Activated CD4-positive, alpha-beta memory T cell treated with anti-CD3 and anti-CD28 coated beads, Interleukin-2, amount 10 ng/mL, durations not matched to agents 7 days and 5 days (primary cell): Measurements from ENCODE around the gene B3GNT7. TPM values are rescaled to one million over a fixed set of nuclear protein-coding genes. Genes with fewer than 3 reads are reported as not detected.
"Not testable (repeated sequence)": the region's sequence is repeated elsewhere in the genome, so short reads cannot be mapped to it uniquely, and the experiment has no call there.

Experiments used
- CTCF ChIA-PET: fragments of 350-600 bp; sonication (Branson Sonifier 250); formaldehyde crosslinking; loops from one replicate; lab custom pipeline; 2021; ENCODE audit warnings: antibody characterized with exemption, inconsistent platforms; lab: Charles Lee
- POLR2A ChIA-PET: fragments of 350-600 bp; sonication (Branson Sonifier 250); formaldehyde crosslinking; loops from one replicate; lab custom pipeline; 2021; ENCODE audit warnings: antibody characterized with exemption; lab: Charles Lee
- DNase-seq: peaks from one replicate; pipeline ENCODE4 v3.0.0-alpha.2; 2020
- H3K27ac Mint-ChIP-seq: one replicate; pipeline ENCODE4 v1.8.0; 2021; ENCODE audit warnings: mild to moderate bottlenecking, mixed read lengths
- H3K27me3 Mint-ChIP-seq: one replicate; pipeline ENCODE4 v1.8.0; 2021; ENCODE audit warnings: mixed read lengths
- H3K36me3 Mint-ChIP-seq: one replicate; pipeline ENCODE4 v1.8.0; 2021; ENCODE audit warnings: low read depth, mixed read lengths
- H3K4me1 Mint-ChIP-seq: one replicate; pipeline ENCODE4 v1.8.0; 2021; ENCODE audit warnings: mixed read lengths
- H3K4me3 Mint-ChIP-seq: one replicate; pipeline ENCODE4 v1.8.0; 2021; ENCODE audit warnings: mild to moderate bottlenecking, mixed read lengths
- H3K9me3 Mint-ChIP-seq: one replicate; pipeline ENCODE4 v1.8.0; 2021; ENCODE audit warnings: mixed read lengths
- total RNA-seq, 2 experiments: library from RNA; stranded (reverse); gene quantifications; one replicate each; pipeline ENCODE4 v1.2.3, GENCODE V29; 2021

The B3GNT7 gene
- total RNA-seq, 2 experiments from 2014 or later, result 0.15 TPM; not detected in 1

DNA sequence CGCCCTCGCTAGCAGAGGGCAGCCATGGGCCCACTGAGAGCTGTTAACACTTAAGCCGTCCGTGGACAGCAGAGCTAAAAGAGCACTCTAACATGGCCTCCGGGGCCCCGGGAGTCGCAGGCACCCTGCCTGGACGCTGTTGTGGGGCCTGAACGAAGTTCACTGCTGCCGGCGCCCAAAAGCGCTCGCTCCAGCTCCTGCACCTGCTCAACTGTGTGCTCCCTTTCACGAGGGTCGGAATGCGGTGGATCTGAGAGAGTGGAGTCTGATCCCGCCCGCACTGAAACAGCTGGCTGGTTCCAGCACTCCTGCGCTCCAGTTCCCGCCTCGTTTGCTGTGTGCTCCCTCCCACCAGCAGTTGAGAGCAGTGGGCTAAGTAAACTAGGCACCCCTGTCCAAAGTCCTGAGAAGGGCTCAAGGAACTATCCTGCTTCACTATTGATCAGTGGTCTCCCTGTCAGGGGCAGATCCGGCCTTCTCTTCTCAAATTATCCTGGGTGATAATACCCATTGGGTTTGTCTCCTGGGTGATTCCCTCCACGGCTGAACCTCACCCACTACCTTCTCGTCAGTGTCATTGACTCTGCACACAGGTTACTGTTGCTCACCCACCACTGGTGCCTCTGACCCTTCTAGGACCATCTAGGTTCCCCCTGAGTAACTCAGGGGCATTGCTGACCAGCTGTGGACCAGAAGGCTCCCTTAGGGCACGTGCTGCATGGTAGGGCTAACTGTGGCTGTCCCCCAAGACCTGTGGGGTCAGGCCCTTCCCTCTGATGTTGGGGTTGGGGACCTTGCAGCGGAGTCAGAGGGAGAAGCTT is 23.5 kb downstream of the B3GNT7 start:
- H3K4me1 Mint-ChIP-seq, result no peaks in the 10 kb centered on the region
- DNase-seq, result no peak
- no peak overlapping the region for H3K27ac Mint-ChIP-seq
- H3K4me3 Mint-ChIP-seq, result no peak overlapping the region
- H3K36me3 Mint-ChIP-seq, result no peaks in the 10 kb centered on the region
- POLR2A ChIA-PET, result no interaction called here
- CTCF ChIA-PET, result interaction anchor here (2.3 kb wide), 1 partner anchor 192 kb away, joined by 6 read pairs; no protein-coding TSS in a partner anchor
- peaks cover 24% of the 10 kb centered on the region for H3K27me3 Mint-ChIP-seq
- no peaks in the 10 kb centered on the region for H3K9me3 Mint-ChIP-seq

DNA sequence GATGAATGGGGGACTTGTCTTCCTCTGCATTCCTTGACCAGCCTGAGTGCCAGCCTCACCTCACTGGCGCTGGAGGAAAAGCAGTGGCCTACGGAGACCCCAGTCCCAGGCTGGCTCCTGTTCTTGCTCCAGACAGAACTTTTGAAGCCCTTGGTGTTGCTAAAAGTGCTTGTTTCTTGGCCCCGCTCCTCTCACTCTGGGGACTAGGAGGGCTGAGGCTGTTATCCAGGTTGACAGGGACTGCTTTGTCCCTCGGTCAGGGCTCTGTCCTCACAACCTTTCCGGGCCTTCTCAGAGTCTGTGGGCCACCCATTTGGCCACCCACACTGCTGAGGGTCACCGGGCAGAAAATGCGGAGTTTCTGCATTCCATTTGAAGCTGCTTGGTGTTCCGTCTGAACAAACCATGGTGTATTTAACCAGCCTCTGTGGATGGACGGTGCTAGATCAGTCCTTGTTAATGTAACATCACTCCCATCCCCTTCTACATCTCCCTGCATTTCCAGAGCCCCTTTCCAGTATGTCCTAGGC is 25.6 kb downstream of the B3GNT7 start:
- Mint-ChIP-seq H3K27ac (no peak overlapping the region), H3K4me1 (peaks cover 11% of the 10 kb centered on the region), H3K9me3 (no peaks in the 10 kb centered on the region), H3K36me3 (no peaks in the 10 kb centered on the region), H3K27me3 (peaks cover 11% of the 10 kb centered on the region), H3K4me3 (no peak overlapping the region)
- no peak for DNase-seq
- POLR2A ChIA-PET, result no interaction called here
- CTCF ChIA-PET, result no interaction called here

DNA sequence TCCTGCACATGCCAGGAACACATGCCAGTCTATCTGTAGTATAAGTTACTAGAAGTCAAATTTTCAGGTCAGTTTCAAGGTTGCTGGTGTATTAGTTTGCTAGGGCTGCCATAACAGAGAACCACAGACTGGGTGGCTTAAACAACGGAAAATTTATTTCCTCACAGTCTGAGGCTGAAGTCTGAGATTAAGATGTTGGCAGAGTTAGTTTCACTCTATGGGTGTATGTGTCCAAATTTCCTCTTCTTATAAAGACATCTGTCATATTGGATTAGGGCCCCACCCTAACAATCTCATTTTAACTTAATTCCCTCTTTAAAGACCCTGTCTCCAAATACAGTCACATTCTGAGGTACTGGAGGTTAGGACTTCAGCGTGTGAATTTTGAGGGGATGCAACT is 26.5 kb downstream of the B3GNT7 start:
- no peak for DNase-seq
- Mint-ChIP-seq H3K4me1 (peaks cover 20% of the 10 kb centered on the region), H3K36me3 (no peaks in the 10 kb centered on the region), H3K4me3 (no peak overlapping the region), H3K27ac (no peak overlapping the region), H3K9me3 (no peaks in the 10 kb centered on the region), H3K27me3 (peaks cover 9% of the 10 kb centered on the region)
- ChIA-PET POLR2A (no interaction called here), CTCF (no interaction called here)

DNA sequence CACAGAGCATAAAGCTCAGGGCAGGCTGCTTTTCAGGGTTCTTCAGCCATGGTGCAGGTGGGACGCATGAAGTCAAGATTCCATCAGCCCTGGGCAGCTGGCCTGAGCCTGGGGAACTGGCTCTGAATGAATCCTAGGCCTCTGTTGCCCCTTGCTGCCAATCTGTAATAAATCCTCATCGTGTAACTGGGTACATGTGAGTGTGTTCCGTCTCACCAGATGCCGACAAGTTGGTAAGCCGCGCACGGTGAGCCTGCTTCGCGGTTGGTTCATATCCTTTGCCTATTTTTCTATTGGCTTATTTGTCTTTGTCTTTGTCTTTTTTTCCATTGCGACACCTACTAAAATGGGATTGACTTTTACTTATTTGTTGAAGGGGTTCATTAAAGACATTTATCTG is 27.7 kb downstream of the B3GNT7 start:
- no peak for DNase-seq
- H3K36me3 Mint-ChIP-seq, result no peaks in the 10 kb centered on the region
- H3K27ac Mint-ChIP-seq, result no peak overlapping the region
- CTCF ChIA-PET, result interaction anchor here (1.6 kb wide), 1 partner anchor 196 kb away, joined by 3 read pairs; no protein-coding TSS in a partner anchor
- no peaks in the 10 kb centered on the region for H3K9me3 Mint-ChIP-seq
- no peak overlapping the region for H3K4me3 Mint-ChIP-seq
- H3K4me1 Mint-ChIP-seq, result peaks cover 21% of the 10 kb centered on the region
- POLR2A ChIA-PET, result no interaction called here
- H3K27me3 Mint-ChIP-seq, result peaks cover 9% of the 10 kb centered on the region

DNA sequence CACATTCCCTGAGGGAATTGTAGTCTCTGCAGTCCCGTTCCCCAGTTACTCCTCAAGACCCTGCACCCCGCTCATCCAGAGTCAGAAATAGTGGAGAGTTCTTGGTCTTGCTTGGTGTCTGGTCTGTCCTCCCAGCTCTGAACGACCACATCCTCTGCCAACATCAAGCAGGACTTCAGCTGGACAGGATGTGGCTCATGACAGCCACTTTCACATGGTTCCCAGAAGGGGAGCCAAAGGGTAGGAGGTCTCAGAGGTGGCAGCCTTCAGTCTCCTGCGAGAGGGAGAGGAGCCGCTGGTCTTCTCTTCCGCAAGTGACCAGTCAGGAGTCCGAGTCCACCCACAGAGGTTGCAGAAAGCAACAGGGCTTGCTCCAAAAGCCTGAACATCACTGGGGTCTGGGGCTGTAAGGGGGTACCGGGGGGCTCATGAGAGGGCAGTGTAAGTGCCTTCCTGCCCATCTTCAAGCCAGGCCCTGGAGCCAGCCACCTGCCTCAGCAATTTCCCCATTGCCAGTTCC is 29.8 kb downstream of the B3GNT7 start:
- POLR2A ChIA-PET, result interaction anchor here (0.7 to 1.5 kb wide), 5 partner anchors 10 to 368 kb away, joined by 3 to 16 read pairs (median 3); partner anchors contain the start of genes NCL and PSMD1
- Mint-ChIP-seq H3K4me3 (no peak overlapping the region), H3K4me1 (peaks cover 21% of the 10 kb centered on the region), H3K9me3 (peaks cover 3% of the 10 kb centered on the region), H3K36me3 (peaks cover 4% of the 10 kb centered on the region), H3K27ac (peak overlapping the region; percentile 84), H3K27me3 (no peaks in the 10 kb centered on the region)
- no peak for DNase-seq
- CTCF ChIA-PET, result interaction anchor here (0.6 kb wide), 1 partner anchor 14 kb away, joined by 3 read pairs; no protein-coding TSS in a partner anchor

DNA sequence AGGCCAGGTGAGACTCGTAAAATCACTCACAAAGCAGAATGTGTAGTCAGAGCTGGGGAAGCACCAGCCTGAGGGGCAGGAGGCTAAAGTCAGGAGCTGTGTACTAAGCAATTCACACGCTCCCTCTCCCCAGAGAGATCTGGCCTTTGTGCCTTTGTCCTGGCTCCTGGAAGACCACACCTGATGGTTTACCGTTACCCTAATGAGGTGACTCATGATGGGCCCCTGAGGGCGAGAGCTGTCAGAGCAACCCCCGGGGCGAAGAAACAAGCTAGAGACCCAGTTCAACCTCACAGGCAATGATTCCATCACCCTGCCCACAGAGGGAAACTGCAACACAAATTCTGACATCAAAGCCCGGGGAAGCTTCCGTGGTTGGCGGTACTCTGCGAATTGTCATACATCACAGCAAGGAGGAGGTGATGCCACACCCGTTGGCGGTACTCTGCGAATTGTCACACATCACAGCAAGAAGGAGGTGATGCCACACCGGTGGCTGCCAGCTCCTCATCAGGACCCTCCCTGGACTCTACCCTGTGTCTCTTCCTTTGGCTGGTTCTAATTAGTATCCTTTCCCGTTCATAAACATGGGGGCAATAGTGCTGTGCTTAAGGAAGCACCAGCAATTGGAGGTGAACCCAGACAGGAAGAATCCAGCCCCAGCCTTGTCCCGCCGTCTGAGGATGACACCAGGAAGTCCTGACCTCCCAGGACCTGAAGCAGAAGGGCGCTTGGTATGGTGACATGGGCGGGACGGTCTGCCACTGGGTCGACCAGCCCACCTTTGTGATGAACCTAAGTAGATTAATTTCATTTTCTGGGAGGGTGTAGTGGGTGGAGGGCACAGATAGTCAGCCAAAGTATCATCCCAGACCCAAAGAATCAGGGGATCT is 30.5 kb downstream of the B3GNT7 start:
- peaks cover 6% of the 10 kb centered on the region for H3K36me3 Mint-ChIP-seq
- peak overlapping the region; percentile 84 for H3K27ac Mint-ChIP-seq
- peak; percentile 69 for DNase-seq
- peaks cover 21% of the 10 kb centered on the region for H3K4me1 Mint-ChIP-seq
- POLR2A ChIA-PET, result interaction anchor here (0.7 to 1.5 kb wide), 6 partner anchors 10 to 369 kb away, joined by 3 to 16 read pairs (median 3); partner anchors contain the start of genes NCL and PSMD1
- peak overlapping the region; percentile 45 for H3K4me3 Mint-ChIP-seq
- H3K9me3 Mint-ChIP-seq, result peaks cover 9% of the 10 kb centered on the region
- peaks cover 2% of the 10 kb centered on the region for H3K27me3 Mint-ChIP-seq
- CTCF ChIA-PET, result no interaction called here

DNA sequence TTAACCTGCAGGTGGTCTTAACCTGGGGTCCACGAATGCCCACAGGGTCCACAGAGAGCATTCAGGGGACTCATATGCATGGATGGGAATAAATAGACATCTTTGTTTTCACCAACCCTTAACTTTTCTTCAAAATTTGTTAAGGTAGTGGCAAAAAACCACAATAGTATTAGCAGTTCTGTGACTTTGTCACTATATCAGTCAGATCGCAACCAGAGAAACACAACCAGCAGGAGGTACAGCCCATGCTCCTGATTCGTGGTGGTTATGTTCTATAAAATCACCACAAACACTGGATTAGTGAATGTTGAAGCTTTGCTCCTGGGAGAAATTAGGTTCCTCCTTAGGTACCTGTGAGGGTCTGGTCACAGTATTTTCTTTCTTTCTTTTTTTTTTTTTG is 31.6 kb downstream of the B3GNT7 start:
- Mint-ChIP-seq H3K27me3 (peaks cover 3% of the 10 kb centered on the region), H3K4me1 (peaks cover 21% of the 10 kb centered on the region), H3K9me3 (peaks cover 19% of the 10 kb centered on the region), H3K4me3 (no peak overlapping the region), H3K27ac (peak overlapping the region; percentile 84), H3K36me3 (peaks cover 14% of the 10 kb centered on the region)
- POLR2A ChIA-PET, result no interaction called here
- CTCF ChIA-PET, result no interaction called here
- DNase-seq, result no peak

DNA sequence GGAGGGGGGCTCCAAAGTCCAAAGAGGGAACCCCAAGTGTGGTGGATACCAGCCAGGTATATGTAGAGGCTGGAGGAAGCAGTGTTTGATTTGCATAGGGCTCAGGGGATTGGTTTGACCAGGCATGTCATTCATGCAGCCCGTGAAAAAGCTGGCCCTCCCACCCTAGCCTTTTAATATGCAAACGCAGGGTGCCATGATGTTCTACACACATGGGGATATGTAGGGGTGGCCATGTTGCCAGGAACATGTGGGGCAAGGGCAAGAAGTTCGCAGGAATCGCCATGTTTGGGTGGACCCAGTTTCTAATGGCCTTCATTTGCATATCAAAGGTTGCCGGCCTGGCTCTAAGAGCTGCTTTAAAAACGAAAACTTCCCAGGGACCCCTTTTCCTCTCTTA is 33.6 kb downstream of the B3GNT7 start:
- CTCF ChIA-PET, result no interaction called here
- Mint-ChIP-seq H3K4me1 (peaks cover 25% of the 10 kb centered on the region), H3K4me3 (no peak overlapping the region), H3K9me3 (peaks cover 20% of the 10 kb centered on the region), H3K27me3 (peaks cover 3% of the 10 kb centered on the region), H3K36me3 (peaks cover 14% of the 10 kb centered on the region), H3K27ac (no peak overlapping the region)
- POLR2A ChIA-PET, result no interaction called here
- no peak for DNase-seq

DNA sequence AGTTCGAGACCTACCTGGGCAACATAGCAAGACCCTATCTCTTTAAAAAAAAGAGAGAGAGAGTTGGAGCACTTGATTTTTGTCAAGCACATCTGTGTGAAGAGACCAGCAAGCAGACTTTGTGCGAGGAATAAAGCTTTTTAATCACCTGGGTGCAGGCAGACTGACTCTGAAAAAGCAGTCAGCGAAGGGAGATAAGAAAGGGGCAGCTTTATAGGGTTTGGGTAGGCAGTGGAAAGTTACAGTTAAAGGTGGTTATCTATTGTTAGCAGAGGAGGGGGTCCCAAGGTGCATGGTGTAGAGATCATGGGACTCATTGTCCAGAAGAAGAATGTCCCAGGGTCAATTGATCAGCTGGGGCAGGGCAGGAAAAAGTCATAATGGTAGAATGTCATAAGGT is 34.4 kb downstream of the B3GNT7 start:
- no peak overlapping the region for H3K4me3 Mint-ChIP-seq
- peaks cover 3% of the 10 kb centered on the region for H3K27me3 Mint-ChIP-seq
- H3K36me3 Mint-ChIP-seq, result peaks cover 14% of the 10 kb centered on the region
- ChIA-PET POLR2A (no interaction called here), CTCF (no interaction called here)
- peaks cover 27% of the 10 kb centered on the region for H3K4me1 Mint-ChIP-seq
- peaks cover 21% of the 10 kb centered on the region for H3K9me3 Mint-ChIP-seq
- DNase-seq, result no peak
- no peak overlapping the region for H3K27ac Mint-ChIP-seq

DNA sequence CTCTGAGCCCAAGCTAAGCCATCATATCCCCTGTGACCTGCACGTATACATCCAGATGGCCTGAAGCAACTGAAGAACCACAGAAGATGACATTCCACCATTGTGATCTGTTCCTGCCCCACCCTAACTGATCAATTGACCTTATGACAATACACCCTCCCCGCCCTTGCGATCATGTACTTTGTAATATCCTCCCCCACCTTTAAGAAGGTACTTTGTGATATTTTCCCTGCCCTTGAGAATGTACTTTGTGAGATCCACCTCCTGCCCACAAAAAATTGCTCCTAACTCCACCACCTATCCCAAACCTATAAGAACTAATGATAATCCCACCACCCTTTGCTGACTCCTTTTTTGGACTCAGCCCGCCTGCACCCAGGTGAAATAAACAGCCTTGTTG is 34.9 kb downstream of the B3GNT7 start:
- Mint-ChIP-seq H3K9me3 (peaks cover 23% of the 10 kb centered on the region), H3K4me1 (peaks cover 23% of the 10 kb centered on the region), H3K36me3 (peaks cover 16% of the 10 kb centered on the region)
- H3K27me3 Mint-ChIP-seq, CTCF ChIA-PET, H3K27ac Mint-ChIP-seq, POLR2A ChIA-PET, H3K4me3 Mint-ChIP-seq, DNase-seq: not testable (repeated sequence)

DNA sequence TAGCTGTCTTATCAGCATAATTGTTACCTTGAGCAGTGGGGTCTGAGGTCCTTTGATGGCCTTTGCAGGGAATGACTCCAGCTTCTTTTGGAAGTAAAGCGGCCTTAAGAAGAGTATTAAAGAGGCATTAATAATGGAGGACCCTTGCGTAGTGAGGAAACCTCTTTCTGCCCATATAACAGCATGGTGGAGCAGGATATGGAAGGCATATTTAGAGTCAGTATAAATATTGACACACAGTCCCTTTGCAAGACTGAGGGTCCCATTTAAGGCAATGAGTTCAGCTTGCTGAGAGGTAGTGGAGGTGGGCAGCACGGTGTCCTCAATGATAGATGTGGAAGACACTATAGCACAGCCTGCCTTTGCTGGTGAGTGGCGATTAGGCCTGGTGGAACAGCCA is 36.1 kb downstream of the B3GNT7 start:
- peaks cover 3% of the 10 kb centered on the region for H3K27me3 Mint-ChIP-seq
- no peak overlapping the region for H3K27ac Mint-ChIP-seq
- ChIA-PET CTCF (no interaction called here), POLR2A (no interaction called here)
- H3K9me3 Mint-ChIP-seq, result peaks cover 23% of the 10 kb centered on the region
- no peak overlapping the region for H3K4me3 Mint-ChIP-seq
- H3K36me3 Mint-ChIP-seq, result peaks cover 17% of the 10 kb centered on the region
- no peak for DNase-seq
- H3K4me1 Mint-ChIP-seq, result peaks cover 12% of the 10 kb centered on the region

DNA sequence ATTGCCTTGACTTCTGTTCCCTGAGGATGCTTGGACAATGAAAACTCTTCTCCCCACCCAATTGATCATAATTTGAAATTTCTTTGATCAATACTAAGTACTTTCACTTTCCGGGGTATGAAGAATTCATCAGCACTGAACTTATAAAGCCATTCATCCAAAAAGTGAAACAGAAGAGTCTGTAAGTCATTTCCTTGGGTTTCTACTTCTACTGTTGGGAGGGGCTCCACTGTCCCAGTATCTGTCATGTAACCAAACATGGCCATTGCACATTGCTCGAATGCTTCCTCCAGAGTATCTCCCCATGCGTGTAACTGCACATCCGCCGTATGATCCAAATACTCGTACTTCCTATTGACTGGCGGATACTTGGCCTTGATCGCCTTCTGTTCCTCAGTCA is 38.5 kb downstream of the B3GNT7 start:
- CTCF ChIA-PET, result no interaction called here
- no peak for DNase-seq
- POLR2A ChIA-PET, result no interaction called here
- Mint-ChIP-seq H3K4me3 (no peak overlapping the region), H3K27ac (no peak overlapping the region), H3K4me1 (peaks cover 6% of the 10 kb centered on the region), H3K9me3 (peaks cover 23% of the 10 kb centered on the region), H3K27me3 (peaks cover 5% of the 10 kb centered on the region), H3K36me3 (peaks cover 17% of the 10 kb centered on the region)
